Left lobe of liver (tissue), 2 donors: ENCODE measurements around the gene PGF. TPM values are rescaled to one million over a fixed set of nuclear protein-coding genes. Genes with fewer than 3 reads are reported as not detected.
"Not testable (repeated sequence)": the region's sequence is repeated elsewhere in the genome, so short reads cannot be mapped to it uniquely, and the experiment has no call there.

Experiments
- ATAC-seq: fragments of 200-7000 bp; cut with Tn5 transposase; one replicate; pipeline ENCODE4 v1.9.1; 2020; ENCODE audit warnings: mild to moderate bottlenecking, moderate library complexity
- DNase-seq: peaks from one replicate; pipeline ENCODE4 v3.0.0-alpha.2; 2020; ENCODE audit warnings: low spot score
- total RNA-seq: library from RNA; stranded (reverse); gene quantifications from one replicate; pipeline ENCODE4 v1.2.1, GENCODE V29; 2021
- donor health status: DM: no; HTN: no; CAD: no; lungs with moderate emphysema.
- donor health status: DM: no; HTN: yes; CAD: no.

Gene PGF
- total RNA-seq, 1 donor from 2014 or later = 2.8 TPM

DNA sequence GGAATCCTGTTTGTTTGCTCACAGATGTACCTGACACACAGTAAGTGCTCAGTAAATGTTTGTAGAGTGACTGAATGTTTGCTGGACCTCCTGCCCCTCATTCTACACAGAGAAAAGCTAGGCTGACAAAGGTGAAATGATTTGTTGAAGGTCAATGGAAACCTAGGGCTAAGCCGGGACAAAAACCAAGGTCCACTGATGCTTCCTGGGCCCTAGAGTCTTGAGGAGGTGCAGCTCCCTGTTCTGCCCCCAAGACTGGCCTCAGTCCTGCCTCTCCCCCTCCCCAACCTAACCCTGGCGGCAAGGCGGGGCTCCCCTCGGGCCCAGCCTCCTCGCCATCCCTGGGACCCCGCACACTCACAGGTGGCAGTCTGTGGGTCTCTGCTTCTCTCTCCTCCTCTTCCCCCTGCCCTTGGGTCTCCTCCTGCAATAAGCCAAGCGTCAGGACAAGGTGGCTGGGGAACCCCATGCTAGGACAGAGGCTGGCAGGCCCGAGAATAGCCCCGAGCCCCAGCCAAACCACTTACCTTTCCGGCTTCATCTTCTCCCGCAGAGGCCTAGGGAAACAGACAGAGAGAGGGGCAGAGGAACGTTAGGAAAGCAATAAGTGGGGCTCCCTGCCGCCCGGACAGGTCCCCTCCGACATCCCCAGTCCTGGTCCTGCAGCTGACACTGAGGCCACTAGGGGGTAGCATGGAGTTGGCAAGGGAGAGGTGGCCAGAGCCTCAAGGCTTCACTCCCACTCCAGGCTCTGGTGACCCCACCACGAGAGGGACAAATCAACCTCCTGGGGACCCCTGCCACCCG, 9.3 kb downstream of the PGF start:
- peak; percentile 90 for ATAC-seq
- peak; percentile 75 for DNase-seq

DNA sequence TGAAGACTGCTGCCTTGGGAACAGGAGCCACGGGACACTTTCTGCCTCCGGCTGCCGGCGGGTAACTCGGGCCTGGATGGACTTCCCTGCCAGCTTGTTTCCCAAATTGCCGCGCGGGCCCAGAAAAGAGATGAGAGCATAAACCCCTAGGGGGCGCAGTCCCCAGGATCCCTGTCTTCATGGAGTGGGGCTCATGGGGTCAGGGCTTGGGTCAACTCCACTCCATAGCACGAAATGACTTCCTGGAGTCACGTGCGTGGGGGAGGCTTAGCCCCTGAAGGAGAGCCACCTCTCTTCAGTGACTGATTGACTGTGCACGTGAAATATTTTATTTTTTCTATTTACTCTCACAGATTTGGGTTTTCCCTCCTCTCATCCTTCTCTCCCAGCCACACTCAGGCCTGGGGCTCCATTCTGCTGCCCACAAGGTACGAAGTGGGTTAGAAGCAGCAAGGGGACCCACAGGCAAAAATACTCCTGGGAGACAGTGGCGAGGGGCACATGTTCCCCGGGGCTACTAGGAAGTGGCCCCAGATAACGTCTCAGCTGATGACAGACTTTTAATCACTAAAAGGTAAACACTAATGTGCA, 10.0 kb downstream of the PGF start:
- ATAC-seq (peak; percentile 55), DNase-seq (no peak)

DNA sequence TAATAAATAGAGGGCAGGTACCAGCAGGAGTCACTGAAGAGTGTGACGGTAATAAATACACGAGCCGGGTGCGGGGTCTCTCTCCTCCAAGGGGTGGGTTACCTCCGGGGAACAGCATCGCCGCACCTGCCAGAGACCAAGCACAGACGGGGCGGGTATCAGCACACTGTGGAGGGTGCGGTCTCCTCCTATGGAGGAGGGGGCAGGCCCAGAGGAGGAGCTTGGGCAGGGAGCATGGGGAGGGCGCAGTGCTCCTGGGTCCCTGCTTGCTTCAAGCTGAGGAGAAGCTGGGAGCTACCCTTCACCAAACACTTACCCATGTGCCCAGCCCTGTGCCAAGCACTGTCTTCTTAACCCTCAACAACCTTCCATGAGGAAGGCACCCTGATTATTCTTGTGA, 12.8 kb downstream of the PGF start:
- ATAC-seq (no peak), DNase-seq (no peak)

DNA sequence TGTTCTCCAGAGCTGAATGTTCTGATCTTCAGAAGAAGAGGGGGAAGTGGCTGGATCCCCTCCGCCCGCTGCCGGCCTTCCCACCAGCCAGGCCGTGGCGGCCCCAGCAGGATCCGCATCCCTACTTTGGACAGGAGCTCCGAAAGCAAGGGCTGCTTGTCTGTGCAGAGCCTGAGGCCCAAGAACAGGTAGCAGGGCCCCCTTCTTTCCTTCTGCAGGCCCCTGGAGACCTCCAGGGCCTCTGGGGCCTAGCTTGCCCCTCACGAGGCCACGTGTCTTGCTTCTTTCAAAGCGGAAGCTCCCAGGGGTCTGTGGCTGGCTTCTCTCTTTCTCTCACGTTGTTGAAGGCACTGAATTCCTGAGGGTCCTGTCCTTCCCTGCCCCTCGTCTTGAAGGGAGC, 13.2 kb downstream of the PGF start:
- DNase-seq (no peak), ATAC-seq (no peak)

DNA sequence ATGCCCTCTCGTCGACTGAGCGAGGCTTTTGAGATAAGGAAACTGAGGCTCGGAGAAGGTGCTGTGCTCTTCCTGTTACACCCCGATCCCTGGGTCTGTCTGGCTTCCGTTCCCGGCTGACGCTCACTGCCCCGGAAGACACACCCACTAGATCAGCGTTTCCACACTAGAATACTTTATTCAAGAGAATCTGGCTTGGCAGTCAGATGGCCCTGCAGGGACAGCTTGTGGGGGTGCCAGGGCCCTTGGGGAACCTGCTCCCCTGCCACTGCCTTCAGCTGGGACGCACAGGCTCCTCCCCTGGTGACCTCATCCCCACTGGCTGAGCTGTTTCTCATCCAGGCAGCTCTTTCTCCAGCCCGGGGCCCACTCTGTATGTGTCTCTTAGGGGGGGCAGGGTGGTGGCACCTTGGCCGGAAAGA, 13.7 kb downstream of the PGF start:
- DNase-seq (no peak), ATAC-seq (peak; percentile 42)

DNA sequence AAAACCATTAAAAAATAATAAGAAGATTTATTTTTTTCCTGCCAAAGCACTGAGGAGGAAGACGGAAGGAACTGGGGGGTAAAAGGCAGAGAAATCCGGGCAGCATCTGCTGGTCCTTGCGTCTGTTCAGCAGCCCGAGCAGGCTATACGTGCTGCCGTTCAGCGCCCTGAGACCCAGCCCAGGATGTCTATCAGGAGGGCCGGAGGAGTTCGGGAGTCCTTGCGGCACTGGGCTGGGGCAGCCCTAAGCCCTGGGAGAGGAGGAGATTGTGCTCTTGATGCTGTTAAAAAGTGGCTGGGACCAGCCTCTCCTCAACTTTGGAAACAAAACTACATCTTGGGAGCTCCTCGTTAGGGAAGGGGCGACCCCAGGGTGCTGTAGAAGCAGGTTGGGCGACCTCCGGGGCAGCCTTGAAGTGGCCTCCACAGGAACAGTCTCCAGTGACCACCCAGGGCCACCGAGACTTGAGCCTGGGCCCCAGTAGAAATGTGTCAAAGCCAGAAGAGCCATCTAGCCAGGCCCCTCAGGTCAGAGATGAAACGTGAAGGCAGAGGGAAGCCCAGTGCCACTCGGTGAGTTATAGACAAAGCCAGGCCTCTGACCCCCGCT, 14.3 kb downstream of the PGF start:
- ATAC-seq = no peak
- no peak for DNase-seq

DNA sequence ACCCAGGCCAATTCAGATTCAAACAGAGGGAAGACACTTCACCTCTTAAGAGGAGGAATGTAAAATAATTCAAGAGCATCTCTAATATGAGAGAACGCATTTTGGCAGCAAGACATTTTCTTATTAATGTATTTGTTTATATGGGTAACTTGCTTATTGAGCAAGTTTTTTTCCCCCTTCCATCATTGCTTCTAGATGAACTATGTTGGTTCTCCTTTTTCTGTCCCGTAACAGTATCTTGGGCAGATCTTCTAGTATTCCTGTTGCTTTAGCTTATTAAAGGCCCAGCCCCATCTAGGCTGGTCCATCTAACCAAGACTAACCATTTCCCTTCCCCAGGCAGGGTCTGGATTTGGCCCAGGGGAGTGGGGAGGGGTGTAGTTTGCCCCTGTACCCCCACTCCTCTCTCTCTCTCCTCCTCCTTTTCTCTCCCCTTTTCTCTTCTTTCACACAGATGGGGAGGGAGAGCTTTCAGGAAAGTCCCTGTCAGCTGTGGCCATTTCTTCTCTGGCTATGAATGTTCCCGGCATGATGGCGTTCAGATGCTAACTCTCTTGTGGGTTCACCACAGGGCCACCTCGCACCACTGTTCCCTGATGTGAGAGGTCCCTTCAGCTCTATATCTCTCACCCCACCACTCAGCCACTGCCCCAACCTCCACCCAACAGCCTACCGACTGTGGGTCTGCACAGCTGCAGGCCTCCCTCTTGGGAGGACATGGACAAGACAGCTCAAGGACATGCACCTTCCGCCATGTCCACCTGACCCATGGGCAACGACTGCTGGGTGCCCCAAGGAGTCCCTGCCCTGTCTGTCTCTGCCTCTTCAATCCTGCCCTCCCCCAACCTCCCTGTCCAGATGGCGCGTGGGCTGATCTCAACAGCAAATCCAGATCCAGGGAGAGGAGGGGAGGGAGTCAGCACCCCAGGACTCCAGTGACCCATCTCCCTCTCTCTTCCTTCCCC, 16.6 kb downstream of the PGF start:
- ATAC-seq = no peak

DNA sequence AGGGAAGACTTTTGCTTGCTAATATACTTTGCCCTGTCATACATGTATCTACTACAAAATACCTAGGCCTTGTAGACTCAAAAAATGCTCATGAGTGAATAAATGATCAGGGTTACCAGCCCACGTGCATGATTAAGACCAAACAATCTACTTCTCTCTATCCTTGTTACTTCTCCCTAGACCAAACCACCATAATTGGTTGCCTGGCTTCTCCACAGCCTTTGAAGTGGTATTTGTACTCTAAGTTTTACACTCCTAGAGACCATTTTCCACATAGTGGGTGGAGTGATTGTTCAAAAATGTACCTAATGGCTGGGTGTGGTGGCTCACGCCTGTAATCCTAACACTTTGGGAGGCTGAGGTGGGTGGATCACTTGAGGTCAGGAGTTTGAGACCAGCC, 18.2 kb downstream of the PGF start:
- ATAC-seq (no peak), DNase-seq (no peak)

More for the DNA sequence above, 16.6 kb downstream of the PGF start:
- no peak for DNase-seq

DNA sequence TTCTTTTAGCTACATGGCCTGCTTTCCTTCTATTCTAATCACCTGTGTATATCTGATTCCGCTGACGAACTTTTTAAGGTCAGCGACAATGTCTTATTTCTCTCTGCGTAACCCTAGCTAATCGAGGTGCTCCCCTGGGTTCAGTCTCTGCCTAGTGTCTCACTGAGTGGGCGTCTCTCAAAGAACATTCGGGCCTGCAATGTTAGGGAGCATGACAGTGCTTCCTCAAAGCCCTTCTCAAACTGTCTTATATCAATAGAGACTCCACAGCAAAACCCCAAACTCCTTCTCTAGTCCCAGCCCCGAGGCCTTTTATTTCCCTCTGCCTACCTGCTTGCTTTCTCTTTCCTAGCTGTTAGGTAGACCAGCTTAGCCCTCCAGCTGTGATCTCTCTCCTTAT, 18.7 kb downstream of the PGF start:
- no peak for DNase-seq
- no peak for ATAC-seq

DNA sequence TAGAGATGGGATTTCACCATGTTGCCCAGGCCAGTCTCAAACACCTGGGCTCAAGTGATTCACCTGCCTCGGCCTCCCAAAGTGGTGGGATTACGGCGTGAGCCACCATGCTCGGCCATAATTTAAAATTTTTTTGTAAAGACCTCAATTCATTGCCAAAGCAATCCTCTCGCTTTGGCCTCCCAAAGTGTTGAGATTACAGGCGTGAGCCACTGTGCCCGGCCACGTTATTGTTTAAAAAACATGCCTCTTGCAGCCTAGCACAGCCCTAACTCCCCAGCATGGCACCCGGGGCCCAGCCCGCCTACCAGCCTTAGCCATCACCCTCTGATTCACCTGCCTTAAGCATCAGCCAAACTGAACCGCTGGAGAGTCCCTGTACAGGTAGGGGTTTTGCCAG, 19.2 kb downstream of the PGF start:
- DNase-seq = no peak
- no peak for ATAC-seq

DNA sequence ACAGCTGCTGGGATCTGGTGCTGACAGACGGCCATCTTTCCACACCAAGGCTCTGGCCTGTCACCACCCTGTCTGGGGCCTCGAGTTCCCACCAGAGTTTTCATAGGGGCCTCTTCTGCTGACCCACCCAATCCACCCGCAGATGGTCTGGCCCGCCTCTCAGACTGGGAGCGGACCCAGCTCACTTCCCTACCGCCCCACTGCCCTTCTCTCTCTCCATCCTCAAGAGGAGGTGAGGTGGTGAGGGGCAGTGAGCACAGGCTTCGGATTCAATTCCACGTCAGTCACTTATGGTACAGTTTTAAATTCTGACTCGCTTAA, 20.1 kb downstream of the PGF start:
- DNase-seq (no peak), ATAC-seq (peak; percentile 9)

DNA sequence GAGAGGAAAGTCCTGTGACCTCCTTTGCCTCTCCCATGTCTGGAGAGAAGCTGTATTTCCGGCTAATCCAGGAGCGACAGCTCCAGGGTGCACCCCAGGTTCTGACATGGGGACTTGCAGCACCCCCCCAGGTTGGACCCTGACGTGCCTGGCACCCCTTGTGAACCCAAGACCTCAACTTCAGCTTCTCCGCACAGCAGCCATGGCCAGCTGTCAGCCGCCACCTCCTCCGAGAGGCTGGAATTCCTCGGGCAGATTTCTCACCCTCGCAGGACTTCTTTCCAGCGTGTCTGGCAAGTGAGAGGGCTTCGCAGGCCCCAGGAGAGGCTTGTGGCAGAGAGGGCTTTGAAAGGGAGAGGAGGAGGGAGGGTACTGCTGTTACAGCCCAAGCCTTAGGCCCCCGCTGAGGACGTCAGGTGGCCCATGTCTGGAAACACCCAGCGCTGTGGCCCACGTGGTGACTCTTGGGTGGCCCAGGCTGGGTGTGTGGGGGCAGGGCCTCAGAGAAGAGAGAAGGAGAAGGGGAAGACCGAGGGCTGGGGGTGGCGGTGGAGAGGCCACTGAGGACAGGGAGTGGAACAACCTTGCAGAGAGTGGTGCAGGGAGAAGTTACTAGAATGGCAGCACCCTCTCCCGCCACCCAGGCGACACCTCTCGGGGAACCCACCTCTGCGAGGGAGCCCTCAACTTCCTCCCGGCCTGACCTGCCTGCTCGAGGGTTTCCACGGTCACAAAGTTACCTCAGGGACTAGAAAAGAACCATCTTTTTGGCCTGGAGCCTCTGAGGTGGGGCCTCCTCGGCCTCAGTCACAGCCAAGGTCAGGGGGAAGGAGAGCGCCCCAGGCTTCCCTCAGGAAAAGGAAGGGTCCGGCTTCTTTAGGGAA, 20.7 kb downstream of the PGF start:
- no peak for DNase-seq
- ATAC-seq = peak; percentile 37

DNA sequence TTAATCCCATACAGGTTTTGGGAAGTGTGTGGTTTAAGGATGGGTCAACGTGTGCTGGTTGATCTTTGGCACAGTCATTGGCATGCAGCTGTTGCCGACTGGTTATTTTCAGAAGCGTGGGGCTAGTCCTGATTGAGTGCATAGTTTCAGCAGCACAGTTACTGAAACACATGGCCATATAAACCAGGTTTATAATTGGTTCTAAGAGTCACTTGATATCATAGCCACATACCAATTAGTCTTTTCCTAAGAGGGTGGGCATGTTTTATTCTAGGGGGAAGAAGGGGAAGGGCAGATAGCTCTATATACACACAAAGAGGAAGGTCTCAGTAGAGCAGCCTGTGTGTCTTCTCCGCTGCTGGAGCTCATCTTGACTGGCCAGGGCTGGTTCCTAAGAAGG, 21.4 kb downstream of the PGF start:
- DNase-seq = no peak
- no peak for ATAC-seq

DNA sequence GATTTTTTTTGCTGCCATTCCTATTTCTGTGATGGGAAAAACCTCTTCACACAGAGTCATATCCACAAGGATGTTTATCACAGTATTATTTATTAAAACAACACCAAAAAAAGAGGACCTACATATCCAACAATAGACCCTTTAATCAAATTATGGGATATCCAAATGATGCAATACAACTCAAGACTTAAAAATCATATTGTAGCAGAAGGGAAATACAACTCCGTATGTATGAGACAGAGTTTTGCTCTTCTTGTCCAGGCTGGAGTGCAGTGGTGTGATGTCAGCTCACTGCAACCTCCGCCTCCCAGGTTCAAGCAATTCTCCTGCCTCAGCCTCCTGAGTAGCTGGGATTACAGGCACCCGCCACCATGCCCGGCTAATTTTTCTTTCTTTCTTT, 22.5 kb downstream of the PGF start:
- ATAC-seq, DNase-seq: not testable (repeated sequence)

DNA sequence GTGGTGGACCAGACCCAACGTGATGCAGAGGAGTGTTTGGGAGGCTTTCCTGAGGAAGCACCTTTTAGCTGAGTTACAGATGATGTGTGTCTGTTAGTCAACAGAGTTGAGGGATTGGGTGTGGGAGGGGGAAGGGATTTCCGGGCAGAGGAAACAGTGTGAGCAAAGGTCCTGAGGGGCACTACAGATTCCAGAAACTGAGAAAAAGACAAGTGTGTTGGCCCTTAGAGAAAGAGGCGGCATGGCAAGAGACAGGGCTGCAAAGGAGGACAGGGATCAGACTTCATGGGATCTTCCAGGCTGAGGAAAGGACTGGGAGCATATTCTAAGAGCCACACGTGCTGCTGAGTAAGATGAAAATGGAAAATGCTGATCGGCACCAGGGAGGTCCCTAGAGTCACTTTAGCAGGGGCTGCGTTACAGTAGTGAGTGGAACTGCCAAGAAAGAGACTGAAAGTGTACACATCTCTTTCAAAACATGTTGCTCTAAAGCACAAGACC, 22.9 kb downstream of the PGF start:
- DNase-seq (no peak), ATAC-seq (peak; percentile 59)

DNA sequence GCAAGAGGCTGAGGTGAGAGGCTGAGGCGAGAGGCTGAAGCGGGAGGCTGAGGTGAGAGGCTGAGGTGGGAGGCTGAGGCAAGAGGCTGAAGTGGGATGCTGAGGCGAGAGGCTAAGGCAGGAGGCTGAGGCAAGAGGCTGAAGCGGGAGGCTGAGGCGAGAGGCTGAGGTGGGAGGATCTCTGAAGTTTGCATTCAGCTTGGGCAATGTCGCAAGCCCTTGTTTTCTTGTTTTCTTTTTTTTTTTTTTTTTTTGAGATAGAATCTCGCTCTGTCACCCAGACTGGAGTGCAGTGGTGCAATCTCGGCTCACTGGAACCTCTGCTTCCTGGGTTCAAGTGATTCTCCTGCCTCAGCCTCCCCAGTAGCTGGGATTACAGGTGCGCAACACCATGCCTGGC, 23.7 kb downstream of the PGF start:
- DNase-seq, ATAC-seq: not testable (repeated sequence)

DNA sequence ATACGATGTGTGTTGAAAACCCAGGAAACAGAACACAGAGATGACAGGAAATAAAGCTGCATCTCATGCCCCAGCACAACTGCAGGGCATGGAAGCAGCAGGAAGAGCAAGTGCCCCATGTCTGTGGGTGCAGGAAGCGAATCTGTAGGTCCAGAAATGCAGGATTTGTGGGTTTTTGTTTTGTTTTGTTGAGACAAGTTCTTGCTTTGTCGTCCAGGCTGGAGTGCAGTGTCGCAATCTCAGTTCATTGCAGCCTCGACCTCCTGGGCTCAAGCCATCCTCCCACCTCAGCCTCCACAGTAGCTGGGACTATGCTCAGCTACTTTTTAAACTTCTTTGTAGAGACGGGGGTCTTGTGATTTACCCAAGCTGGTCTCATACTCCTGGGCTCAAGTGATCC, 26.2 kb downstream of the PGF start:
- DNase-seq = no peak
- no peak for ATAC-seq

DNA sequence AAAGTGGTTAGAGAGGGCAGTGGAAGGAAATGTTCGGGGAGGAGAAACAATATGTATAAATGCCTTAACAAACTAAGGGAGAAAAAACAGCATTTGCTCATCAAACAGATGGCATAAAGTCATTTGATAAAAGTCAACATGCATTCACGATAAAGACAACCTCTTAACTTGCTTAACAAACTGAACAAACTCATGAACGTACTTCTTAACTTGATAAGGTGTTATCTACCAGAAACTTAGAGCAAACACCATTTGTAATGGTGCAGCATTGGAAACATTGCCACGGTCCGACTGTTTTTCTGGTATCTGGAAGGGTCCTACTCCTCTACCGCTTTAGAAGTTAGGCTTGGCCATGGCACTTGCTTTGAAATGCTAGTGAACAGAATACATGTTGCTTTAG, 28.2 kb downstream of the PGF start:
- ATAC-seq = no peak
- no peak for DNase-seq

DNA sequence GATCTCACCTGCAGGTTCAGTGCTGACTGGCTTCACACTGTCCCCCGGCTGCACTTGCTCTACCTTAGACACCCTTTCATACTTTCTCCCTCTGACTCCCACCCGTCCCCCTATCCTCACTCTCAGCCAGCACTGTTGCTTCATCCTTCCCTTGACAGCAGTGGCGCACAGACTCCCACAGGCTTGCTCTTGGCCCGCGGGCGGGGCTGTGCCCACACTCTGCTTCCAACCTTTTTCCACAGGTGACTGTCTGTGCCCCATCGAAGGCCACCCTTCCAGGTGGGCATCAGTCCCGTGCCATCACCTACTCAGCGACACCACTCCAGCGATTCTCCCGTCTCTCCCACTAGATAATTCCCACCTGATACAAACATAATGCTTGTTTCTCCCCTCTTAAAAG, 31.3 kb downstream of the PGF start:
- no peak for ATAC-seq
- DNase-seq = no peak
